Measurements from ENCODE around the gene IFIT1. TPM values are rescaled to one million over a fixed set of nuclear protein-coding genes. Genes with fewer than 3 reads are reported as not detected.
A peak's percentile ranks its signal among the peaks of the same experiment; 100 is the strongest.
"Not testable (repeated sequence)": the region's sequence is repeated elsewhere in the genome, so short reads cannot be mapped to it uniquely, and the experiment has no call there.

The IFIT1 gene
- total RNA-seq, 1 donor from 2014 or later = 7.4 TPM

- Histone ChIP-seq H3K27ac (peak overlapping the region; percentile 79), H3K4me1 (peaks cover 28% of the 10 kb centered on the region), H3K9me3 (no peaks in the 10 kb centered on the region), H3K4me3 (no peak overlapping the region), H3K27me3 (no peaks in the 10 kb centered on the region), H3K36me3 (no peaks in the 10 kb centered on the region)
- peak in 1 of 2 donors; percentile 54 for DNase-seq (ENCODE audit: extremely low spot score in 2 of 2)
- intact Hi-C loops (cut with DNase I) = no loop called here
- TF ChIP-seq POLR2A (IDR thresholded peaks at IDR 0.05) = no peak
- TF ChIP-seq POLR2AphosphoS5 (IDR thresholded peaks at IDR 0.05; ENCODE audit: insufficient read depth in 1 of 2, low read depth in 1 of 2) = no peak
- no peak for TF ChIP-seq CTCF (IDR thresholded peaks at IDR 0.05)
Observed at GRCh38 chr10:89390476-89391225, 1.8 kb upstream of the IFIT1 start.

- intact Hi-C loops (cut with DNase I); H3K27me3 ChIP-seq; H3K9me3 ChIP-seq; H3K4me3 ChIP-seq; H3K36me3 ChIP-seq: not testable (repeated sequence)
- peak in 1 of 2 donors; percentile 54 for DNase-seq (ENCODE audit: extremely low spot score in 2 of 2)
- Histone ChIP-seq H3K4me1 (peaks cover 28% of the 10 kb centered on the region), H3K27ac (peak overlapping the region; percentile 79)
Observed at GRCh38 chr10:89391226-89391576, 1.2 kb upstream of the IFIT1 start.

- intact Hi-C loops (cut with DNase I) = no loop called here
- peak; percentile 46 to 88 for DNase-seq (ENCODE audit: extremely low spot score in 2 of 2)
- peak overlapping the region; percentile 48 to 57 for H3K4me3 ChIP-seq
- TF ChIP-seq POLR2A (IDR thresholded peaks at IDR 0.05) (no peak), POLR2AphosphoS5 (IDR thresholded peaks at IDR 0.05; ENCODE audit: insufficient read depth in 1 of 2, low read depth in 1 of 2) (no peak), CTCF (IDR thresholded peaks at IDR 0.05) (no peak)
- no peaks in the 10 kb centered on the region for H3K36me3 ChIP-seq
- no peaks in the 10 kb centered on the region for H3K27me3 ChIP-seq
- H3K4me1 ChIP-seq = peaks cover 30% of the 10 kb centered on the region
- no peaks in the 10 kb centered on the region for H3K9me3 ChIP-seq
- H3K27ac ChIP-seq = peak overlapping the region; percentile 85
Observed at GRCh38 chr10:89392974-89393373, 551 bp downstream of the IFIT1 start.

- DNase-seq (ENCODE audit: extremely low spot score in 2 of 2) = no peak
- TF ChIP-seq POLR2A (IDR thresholded peaks at IDR 0.05) (no peak), CTCF (IDR thresholded peaks at IDR 0.05) (no peak), POLR2AphosphoS5 (IDR thresholded peaks at IDR 0.05; ENCODE audit: insufficient read depth in 1 of 2, low read depth in 1 of 2) (no peak)
- Histone ChIP-seq H3K4me1 (peaks cover 32% of the 10 kb centered on the region), H3K36me3 (no peaks in the 10 kb centered on the region), H3K9me3 (no peaks in the 10 kb centered on the region), H3K27ac (peak overlapping the region; percentile 85), H3K4me3 (peak overlapping the region; percentile 48 to 57), H3K27me3 (no peaks in the 10 kb centered on the region)
- intact Hi-C loops (cut with DNase I) = no loop called here
Observed at GRCh38 chr10:89393898-89394297, 1.5 kb downstream of the IFIT1 start.

GRCh38 chr10:89395141-89395540 lies 2.7 kb downstream of the IFIT1 start:
- H3K4me3 ChIP-seq = no peak overlapping the region
- H3K36me3 ChIP-seq = no peaks in the 10 kb centered on the region
- no peak for TF ChIP-seq CTCF (IDR thresholded peaks at IDR 0.05)
- TF ChIP-seq POLR2AphosphoS5 (IDR thresholded peaks at IDR 0.05; ENCODE audit: insufficient read depth in 1 of 2, low read depth in 1 of 2) = no peak
- TF ChIP-seq POLR2A (IDR thresholded peaks at IDR 0.05) = no peak
- intact Hi-C loops (cut with DNase I) = no loop called here
- H3K9me3 ChIP-seq = no peaks in the 10 kb centered on the region
- no peak overlapping the region for H3K27ac ChIP-seq
- peak in 1 of 2 donors; percentile 80 for DNase-seq (ENCODE audit: extremely low spot score in 2 of 2)
- H3K27me3 ChIP-seq = no peaks in the 10 kb centered on the region
- H3K4me1 ChIP-seq = peaks cover 32% of the 10 kb centered on the region
